Measurements from ENCODE around the gene GLS2.
A peak's percentile ranks its signal among the peaks of the same experiment; 100 is the strongest.
"Not testable (repeated sequence)": the region's sequence is repeated elsewhere in the genome, so short reads cannot be mapped to it uniquely, and the experiment has no call there.

The GLS2 gene

DNA sequence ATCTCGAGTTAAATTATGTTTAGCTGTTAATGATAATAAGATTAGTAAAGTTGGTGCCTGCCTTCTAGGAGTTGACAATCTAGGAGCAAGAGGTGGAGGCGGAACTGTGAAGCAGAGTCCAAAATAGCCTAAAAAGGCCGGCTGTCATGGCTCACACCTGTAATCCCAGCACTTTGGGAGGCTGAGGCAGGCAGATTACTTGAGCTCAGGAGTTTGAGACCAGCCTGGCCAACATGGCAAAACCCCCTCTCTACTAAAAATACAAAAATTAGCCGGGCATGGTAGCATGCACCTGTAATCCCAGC lies 26.0 kb upstream of the GLS2 start:
- H3K27me3 Mint-ChIP-seq = peaks cover 16 to 21% of the 10 kb centered on the region in 2 donors
- not testable (repeated sequence) for DNase-seq; H3K27ac Mint-ChIP-seq; H3K36me3 Mint-ChIP-seq (ENCODE audit: insufficient read depth); H3K4me3 Mint-ChIP-seq; ATAC-seq (replicated peaks); H3K9me3 Mint-ChIP-seq; H3K4me1 Mint-ChIP-seq (ENCODE audit: low read depth in 2 of 2)

DNA sequence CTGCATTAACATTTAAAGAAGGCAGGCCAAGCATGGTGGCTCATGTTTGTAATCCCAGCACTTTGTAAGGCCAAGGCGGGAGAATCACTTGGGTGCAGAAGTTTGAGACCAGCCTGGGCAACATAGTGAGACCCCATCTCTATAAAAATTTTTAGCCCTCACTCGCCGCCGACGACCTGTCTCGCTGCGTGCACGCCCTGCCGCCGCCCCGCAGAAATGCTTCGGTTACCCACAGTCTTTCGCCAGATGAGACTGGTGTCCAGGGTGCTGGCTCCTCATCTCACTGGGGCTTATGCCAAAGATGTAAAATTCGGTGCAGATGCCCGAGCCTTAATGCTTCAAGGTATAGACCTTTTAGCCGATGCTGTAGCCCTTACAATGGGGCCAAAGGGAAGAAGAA lies 22.8 kb upstream of the GLS2 start:
- H3K27me3 Mint-ChIP-seq = peaks cover 16 to 21% of the 10 kb centered on the region in 2 donors
- no peak for ATAC-seq (replicated peaks)
- H3K36me3 Mint-ChIP-seq (ENCODE audit: insufficient read depth) = no peaks in the 10 kb centered on the region
- no peaks in the 10 kb centered on the region for H3K9me3 Mint-ChIP-seq
- peaks cover 0 to 3% of the 10 kb centered on the region in 2 donors for H3K4me1 Mint-ChIP-seq (ENCODE audit: low read depth in 2 of 2)
- H3K27ac Mint-ChIP-seq = no peak overlapping the region
- DNase-seq = no peak
- no peak overlapping the region for H3K4me3 Mint-ChIP-seq

DNA sequence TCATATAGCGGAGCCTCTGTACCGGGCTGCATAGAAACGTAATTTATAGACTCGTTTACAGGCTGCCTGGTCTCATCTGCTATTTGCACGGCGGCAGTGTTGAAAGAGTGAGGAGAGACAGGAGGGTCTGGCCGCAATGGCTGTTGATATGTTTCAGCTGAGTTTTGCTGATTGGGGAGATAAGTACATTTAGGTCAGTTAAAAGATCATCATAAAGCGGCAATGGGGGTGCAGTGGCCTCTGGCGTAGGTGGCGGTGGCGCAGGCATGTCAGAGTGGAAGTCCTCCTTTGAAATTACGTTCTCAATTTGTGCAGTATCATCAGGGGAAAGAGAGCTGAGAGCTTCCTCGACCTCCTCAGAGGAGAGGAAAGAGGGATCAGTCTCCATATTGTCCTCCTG lies 11.9 kb upstream of the GLS2 start:
- not testable (repeated sequence) for H3K4me3 Mint-ChIP-seq; H3K36me3 Mint-ChIP-seq (ENCODE audit: insufficient read depth); DNase-seq; ATAC-seq (replicated peaks); H3K4me1 Mint-ChIP-seq (ENCODE audit: low read depth in 2 of 2); H3K27ac Mint-ChIP-seq; H3K27me3 Mint-ChIP-seq; H3K9me3 Mint-ChIP-seq

DNA sequence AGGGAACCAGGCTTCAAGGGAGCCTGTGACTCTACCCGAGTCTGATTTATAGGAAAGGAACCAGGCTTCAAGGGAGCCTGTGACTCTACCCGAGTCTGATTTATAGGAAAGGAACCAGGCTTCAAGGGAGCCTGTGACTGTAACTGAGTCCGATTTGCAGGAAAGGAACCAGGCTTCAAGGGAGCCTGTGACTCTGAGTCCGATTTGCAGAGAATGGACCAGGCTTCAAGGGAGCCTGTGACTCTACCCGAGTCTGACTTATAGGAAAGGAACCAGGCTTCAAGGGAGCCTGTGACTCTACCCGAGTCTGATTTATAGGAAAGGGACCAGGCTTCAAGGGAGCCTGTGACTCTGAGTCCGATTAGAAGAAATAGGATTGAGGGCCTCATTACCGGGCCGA lies 11.5 kb upstream of the GLS2 start:
- ATAC-seq (replicated peaks); H3K36me3 Mint-ChIP-seq (ENCODE audit: insufficient read depth); H3K27me3 Mint-ChIP-seq: not testable (repeated sequence)

DNA sequence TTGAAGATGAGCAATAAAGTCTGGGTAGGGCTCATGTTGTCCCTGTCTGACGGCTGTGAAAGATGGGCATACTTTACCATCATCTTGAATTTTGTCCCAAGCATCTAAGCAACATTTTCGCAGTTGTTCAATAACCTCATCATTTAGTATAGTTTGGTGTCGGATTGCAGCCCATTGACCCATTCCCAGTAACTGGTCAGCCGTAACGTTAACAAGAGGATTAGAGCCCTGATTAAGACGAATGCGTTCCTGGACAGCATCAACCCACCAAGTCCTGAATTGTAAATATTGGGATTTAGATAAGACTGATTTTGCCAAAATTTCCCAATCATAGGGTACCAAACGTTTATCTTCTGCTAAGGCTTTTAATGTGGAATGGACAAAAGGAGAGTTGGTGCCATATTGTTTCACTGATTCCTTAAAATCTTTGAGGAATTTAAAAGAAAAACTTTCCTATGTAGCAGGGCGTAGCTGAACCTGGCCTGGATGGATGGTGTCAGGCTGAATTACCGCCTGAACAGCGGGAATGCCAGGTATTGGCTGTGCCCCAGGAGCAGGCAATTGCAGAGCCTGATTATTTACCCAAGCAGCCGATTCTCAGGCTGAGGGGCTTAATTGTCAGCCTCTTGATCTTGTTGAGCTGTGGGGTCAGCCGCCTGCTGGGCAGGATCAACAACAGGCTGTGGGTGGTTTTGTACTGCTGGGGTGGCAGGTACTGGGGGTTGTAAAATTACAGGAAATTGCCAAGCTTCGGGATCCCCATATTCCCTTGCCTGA lies 10.4 kb upstream of the GLS2 start:
- not testable (repeated sequence) for DNase-seq; H3K36me3 Mint-ChIP-seq (ENCODE audit: insufficient read depth); H3K27me3 Mint-ChIP-seq; H3K4me3 Mint-ChIP-seq; H3K9me3 Mint-ChIP-seq; H3K4me1 Mint-ChIP-seq (ENCODE audit: low read depth in 2 of 2); ATAC-seq (replicated peaks); H3K27ac Mint-ChIP-seq

More for the DNA sequence above, 11.5 kb upstream of the GLS2 start:
- H3K9me3 Mint-ChIP-seq; H3K4me1 Mint-ChIP-seq (ENCODE audit: low read depth in 2 of 2); H3K4me3 Mint-ChIP-seq; H3K27ac Mint-ChIP-seq; DNase-seq: not testable (repeated sequence)

DNA sequence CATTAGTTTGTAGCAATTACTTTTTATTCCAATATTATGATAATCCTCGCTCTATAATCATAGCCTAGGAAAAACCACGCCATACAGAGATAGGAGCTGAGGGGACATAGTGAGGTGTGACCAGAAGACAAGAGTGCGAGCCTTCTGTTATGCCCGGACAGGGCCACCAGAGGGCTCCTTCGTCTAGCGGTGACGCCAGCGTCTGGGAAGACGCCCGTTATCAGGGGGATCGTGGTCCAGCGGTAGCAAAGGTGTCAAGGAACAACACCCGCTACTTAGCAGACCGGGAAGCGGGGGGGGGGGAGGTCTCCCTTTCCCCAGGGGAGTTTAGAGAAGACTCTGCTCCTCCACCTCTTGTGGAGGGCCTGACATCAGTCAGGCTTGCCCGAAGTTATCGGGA lies 8.7 kb upstream of the GLS2 start:
- peak; percentile 31 to 65 (median 34) for DNase-seq
- not testable (repeated sequence) for H3K36me3 Mint-ChIP-seq (ENCODE audit: insufficient read depth); H3K4me1 Mint-ChIP-seq (ENCODE audit: low read depth in 2 of 2); H3K9me3 Mint-ChIP-seq; ATAC-seq (replicated peaks); H3K27me3 Mint-ChIP-seq
- H3K27ac Mint-ChIP-seq = peak overlapping the region in 1 of 2 donors; percentile 44
- peak overlapping the region; percentile 41 to 48 for H3K4me3 Mint-ChIP-seq

DNA sequence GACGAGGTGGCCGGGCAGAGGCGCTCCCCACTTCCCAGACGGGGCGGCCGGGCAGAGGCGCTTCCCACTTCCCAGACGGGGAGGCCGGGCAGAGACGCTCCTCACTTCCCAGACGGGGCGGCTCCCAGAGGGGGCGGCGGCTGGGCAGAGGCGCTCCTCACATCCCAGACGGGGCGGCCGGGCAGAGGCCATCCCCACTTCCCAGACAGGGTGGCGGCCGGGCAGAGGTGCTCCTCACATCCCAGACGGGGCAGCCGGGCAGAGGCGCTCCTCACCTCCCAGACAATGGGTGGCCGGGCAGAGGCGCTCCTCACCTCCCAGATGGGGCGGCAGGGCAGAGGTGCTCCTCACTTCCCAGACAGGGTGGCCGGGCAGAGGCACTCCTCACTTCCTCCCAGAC lies 6.5 kb upstream of the GLS2 start:
- DNase-seq; H3K27ac Mint-ChIP-seq; H3K4me3 Mint-ChIP-seq; H3K36me3 Mint-ChIP-seq (ENCODE audit: insufficient read depth); H3K9me3 Mint-ChIP-seq; ATAC-seq (replicated peaks); H3K4me1 Mint-ChIP-seq (ENCODE audit: low read depth in 2 of 2): not testable (repeated sequence)
- H3K27me3 Mint-ChIP-seq = peaks cover 20 to 30% of the 10 kb centered on the region in 2 donors

DNA sequence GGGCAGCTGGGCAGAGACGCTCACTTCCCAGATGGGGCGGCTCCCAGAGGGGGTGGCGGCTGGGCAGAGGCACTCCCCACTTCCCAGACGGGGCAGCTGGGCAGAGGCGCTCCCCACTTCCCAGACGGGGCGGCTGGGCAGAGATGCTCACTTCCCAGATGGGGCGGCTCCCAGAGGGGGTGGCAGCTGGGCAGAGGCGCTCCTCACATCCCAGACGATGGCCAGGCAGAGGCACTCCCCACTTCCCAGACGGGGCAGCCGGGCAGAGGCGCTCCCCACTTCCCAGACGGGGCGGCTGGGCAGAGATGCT lies 6.1 kb upstream of the GLS2 start:
- H3K36me3 Mint-ChIP-seq (ENCODE audit: insufficient read depth) = not testable (repeated sequence)

DNA sequence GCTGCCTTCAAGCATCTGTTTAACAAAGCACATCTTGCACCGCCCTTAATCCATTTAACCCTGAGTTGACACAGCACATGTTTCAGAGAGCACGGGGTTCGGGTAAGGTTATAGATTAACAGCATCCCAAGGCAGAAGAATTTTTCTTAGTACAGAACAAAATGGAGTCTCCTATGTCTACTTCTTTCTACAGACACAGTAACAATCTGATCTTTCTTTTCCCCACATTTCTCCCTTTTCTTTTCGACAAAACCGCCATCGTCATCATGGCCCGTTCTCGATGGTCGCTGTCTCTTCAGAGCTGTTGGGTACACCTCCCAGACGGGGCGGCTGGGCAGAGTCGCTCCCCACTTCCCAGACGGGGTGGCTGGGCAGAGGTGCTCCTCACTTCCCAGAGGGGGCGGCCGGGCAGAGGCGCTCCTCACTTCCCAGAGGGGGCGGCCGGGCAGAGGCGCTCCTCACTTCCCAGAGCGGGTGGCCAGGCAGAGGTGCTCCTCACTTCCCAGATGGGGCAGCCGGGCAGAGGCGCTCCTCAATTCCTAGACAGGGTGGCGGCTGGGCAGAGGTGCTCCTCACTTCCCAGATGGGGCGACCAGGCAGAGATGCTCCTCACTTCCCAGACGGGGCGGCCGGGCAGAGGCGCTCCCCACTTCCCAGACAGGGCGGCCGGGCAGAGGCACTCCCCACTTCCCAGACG lies 5.6 kb upstream of the GLS2 start:
- not testable (repeated sequence) for H3K9me3 Mint-ChIP-seq; H3K4me1 Mint-ChIP-seq (ENCODE audit: low read depth in 2 of 2); DNase-seq; H3K4me3 Mint-ChIP-seq; H3K36me3 Mint-ChIP-seq (ENCODE audit: insufficient read depth); H3K27ac Mint-ChIP-seq; ATAC-seq (replicated peaks)
- peaks cover 20 to 33% of the 10 kb centered on the region in 2 donors for H3K27me3 Mint-ChIP-seq

More for the DNA sequence above, 6.1 kb upstream of the GLS2 start:
- ATAC-seq (replicated peaks); H3K9me3 Mint-ChIP-seq; H3K4me3 Mint-ChIP-seq; DNase-seq; H3K4me1 Mint-ChIP-seq (ENCODE audit: low read depth in 2 of 2); H3K27ac Mint-ChIP-seq: not testable (repeated sequence)
- H3K27me3 Mint-ChIP-seq = peaks cover 20 to 30% of the 10 kb centered on the region in 2 donors

DNA sequence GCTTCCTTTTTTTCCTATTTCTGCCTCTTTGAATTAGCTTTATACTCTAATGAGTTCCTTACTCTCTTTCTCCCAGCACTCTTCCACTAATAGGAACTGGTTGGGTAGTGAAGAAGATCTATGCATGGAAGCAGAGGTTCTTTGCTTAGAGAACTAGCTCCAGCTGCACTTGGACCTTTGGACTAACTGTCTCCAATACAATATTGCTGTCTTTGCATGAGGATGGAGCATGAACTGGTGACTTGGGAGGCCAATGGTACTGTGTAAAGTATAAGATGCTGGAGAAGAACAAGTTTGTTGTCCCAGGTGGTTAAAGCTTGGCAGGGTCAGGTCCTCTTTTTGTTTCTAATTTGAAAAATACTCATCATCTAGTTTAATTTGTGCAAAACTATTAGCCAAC lies 2.4 kb upstream of the GLS2 start:
- DNase-seq = no peak
- ATAC-seq (replicated peaks) = no peak
- Mint-ChIP-seq H3K4me1 (ENCODE audit: low read depth in 2 of 2) (peaks cover 11 to 12% of the 10 kb centered on the region in 2 donors), H3K27me3 (peaks cover 20 to 47% of the 10 kb centered on the region in 2 donors), H3K9me3 (no peaks in the 10 kb centered on the region), H3K27ac (no peak overlapping the region), H3K4me3 (no peak overlapping the region), H3K36me3 (ENCODE audit: insufficient read depth) (no peaks in the 10 kb centered on the region)

DNA sequence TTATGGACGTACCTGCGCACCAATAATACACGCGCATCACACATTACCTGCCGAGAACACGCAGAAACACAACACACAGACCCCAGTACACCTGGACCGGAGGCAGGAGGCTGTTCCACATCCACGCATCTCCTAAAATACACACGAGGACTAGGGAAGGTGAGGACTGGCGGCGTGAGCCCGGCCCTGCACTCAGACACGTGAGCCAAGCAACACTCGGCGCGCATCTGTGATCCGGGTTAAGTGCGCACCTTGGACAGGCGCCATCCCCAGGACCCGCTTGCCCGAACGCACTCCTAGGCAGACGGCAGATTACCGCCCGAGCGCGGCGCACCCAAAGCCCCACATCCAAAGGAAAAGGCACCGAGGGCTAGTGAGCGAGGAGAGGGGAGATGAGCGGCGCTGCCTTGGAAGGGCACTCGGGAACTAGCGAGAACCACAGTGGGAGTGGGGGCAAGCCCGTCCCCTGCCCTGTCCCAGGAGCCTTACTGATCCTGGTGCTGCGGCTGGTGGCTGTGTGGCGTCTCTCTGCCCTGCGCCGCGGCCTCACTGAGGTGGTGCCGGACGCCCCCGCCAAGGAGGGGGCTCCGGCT lies 417 bp downstream of the GLS2 start:
- Mint-ChIP-seq H3K4me3 (peak overlapping the region; percentile 88 to 90), H3K27ac (peak overlapping the region; percentile 55 to 63), H3K36me3 (ENCODE audit: insufficient read depth) (no peaks in the 10 kb centered on the region), H3K4me1 (ENCODE audit: low read depth in 2 of 2) (peaks cover 11 to 12% of the 10 kb centered on the region in 2 donors), H3K27me3 (peaks cover 20 to 41% of the 10 kb centered on the region in 2 donors), H3K9me3 (no peaks in the 10 kb centered on the region)
- ATAC-seq (replicated peaks) = peak; percentile 36
- no peak for DNase-seq

DNA sequence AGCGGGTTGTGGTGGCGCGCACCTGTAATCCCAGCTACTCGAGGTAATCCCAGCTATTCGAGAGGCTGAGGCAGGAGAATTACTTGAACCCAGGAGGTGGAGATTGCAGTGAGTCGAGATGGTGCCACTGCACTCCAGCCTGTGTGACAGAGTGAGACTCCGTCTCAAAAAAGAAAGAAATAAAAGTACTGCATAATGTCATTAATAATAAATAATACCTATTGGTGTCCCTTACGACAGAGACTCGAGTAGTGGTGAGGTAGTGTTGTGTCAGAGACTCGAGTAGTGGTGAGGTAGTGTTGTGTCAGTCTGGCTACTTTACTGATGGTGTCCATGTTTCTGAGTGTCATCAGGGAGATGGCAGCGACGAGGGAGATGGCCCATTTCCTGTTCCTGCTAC lies 1.3 kb downstream of the GLS2 start:
- H3K27me3 Mint-ChIP-seq = peaks cover 16 to 38% of the 10 kb centered on the region in 2 donors
- H3K36me3 Mint-ChIP-seq (ENCODE audit: insufficient read depth) = no peaks in the 10 kb centered on the region
- H3K27ac Mint-ChIP-seq = no peak overlapping the region
- H3K4me3 Mint-ChIP-seq = peak overlapping the region; percentile 8 to 31
- H3K9me3 Mint-ChIP-seq = no peaks in the 10 kb centered on the region
- ATAC-seq (replicated peaks) = no peak
- no peak for DNase-seq
- H3K4me1 Mint-ChIP-seq (ENCODE audit: low read depth in 2 of 2) = peaks cover 11 to 12% of the 10 kb centered on the region in 2 donors

DNA sequence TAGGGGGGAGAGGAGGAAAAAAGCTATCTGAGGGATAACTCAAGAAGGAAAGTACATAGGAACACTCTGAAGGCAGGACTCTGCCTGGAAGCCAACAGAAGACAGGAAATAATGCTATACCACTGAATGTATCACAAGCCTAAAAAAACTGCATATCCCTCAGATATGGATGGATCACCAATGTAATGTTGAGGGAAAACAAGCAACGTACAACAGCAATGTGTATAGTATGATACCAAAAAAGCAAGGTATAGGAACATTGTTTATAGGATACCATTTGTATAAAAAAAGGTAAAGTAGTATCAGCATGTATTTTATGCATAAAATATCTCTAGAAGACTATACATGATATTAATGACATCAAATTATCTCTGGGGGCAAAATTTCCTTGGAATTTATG lies 3.4 kb downstream of the GLS2 start:
- peaks cover 11 to 12% of the 10 kb centered on the region in 2 donors for H3K4me1 Mint-ChIP-seq (ENCODE audit: low read depth in 2 of 2)
- H3K27ac Mint-ChIP-seq = no peak overlapping the region
- DNase-seq (no peak), ATAC-seq (replicated peaks) (no peak)
- H3K36me3 Mint-ChIP-seq (ENCODE audit: insufficient read depth) = no peaks in the 10 kb centered on the region
- H3K4me3 Mint-ChIP-seq = no peak overlapping the region
- H3K9me3 Mint-ChIP-seq = no peaks in the 10 kb centered on the region
- H3K27me3 Mint-ChIP-seq = peaks cover 0 to 17% of the 10 kb centered on the region in 2 donors

DNA sequence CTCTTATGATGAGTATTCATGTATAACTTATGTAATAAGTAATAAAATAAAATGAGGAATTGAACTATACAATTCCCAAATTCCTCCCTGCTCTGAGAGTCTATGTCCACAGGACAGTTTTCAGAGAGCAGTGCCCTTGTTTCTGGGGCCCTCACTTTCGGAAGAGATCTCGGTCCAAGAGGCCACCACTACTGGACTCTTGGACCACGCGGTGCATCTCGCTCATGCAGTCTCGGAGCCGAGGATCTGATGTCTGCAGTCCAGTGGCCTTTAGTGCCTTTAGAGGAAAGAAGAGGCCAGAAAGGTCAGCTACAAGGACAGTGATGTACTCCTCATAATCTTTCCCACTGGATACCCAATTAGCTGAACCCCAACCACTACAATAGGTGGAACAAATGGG lies 8.3 kb downstream of the GLS2 start:
- Mint-ChIP-seq H3K27me3 (no peaks in the 10 kb centered on the region), H3K27ac (no peak overlapping the region), H3K9me3 (no peaks in the 10 kb centered on the region), H3K36me3 (ENCODE audit: insufficient read depth) (no peaks in the 10 kb centered on the region), H3K4me3 (no peak overlapping the region), H3K4me1 (ENCODE audit: low read depth in 2 of 2) (peaks cover 0 to 4% of the 10 kb centered on the region in 2 donors)
- ATAC-seq (replicated peaks) (no peak), DNase-seq (no peak)
